HepG2 (cell line): ENCODE results near the gene OR2V2. TPM values are rescaled to one million over a fixed set of nuclear protein-coding genes. Genes with fewer than 3 reads are reported as not detected.

ENCODE experiments used
- BCL3 ChIP-seq: sonication (generic); formaldehyde crosslinking; IDR thresholded peaks from 2 replicates; pipeline ENCODE4 v1.5.1; 2020; ENCODE audit warnings: mild to moderate bottlenecking, missing genetic modification reagents, moderate library complexity
- EZH2 ChIP-seq: conservative IDR thresholded peaks from 2 replicates; pipeline ENCODE4 v1.6.1; 2012; ENCODE audit warnings: mild to moderate bottlenecking, low read depth, low read length, moderate library complexity
- HMGA1 ChIP-seq: sonication (generic); formaldehyde crosslinking; conservative IDR thresholded peaks from 2 replicates; pipeline ENCODE4 v1.4.0; 2020; ENCODE audit warnings: missing genetic modification reagents
- NCOA5 ChIP-seq: sonication (generic); formaldehyde crosslinking; IDR thresholded peaks from 2 replicates; pipeline ENCODE4 v1.4.0; 2020; ENCODE audit warnings: missing genetic modification reagents
- NFKB2 ChIP-seq: sonication (generic); formaldehyde crosslinking; IDR thresholded peaks from 2 replicates; pipeline ENCODE4 v1.4.0; 2020; ENCODE audit warnings: missing genetic modification reagents, borderline replicate concordance
- PLRG1 ChIP-seq: fragments of 450-650 bp; conservative IDR thresholded peaks from 2 replicates; pipeline ENCODE4 v1.6.1; 2016
- SNRNP70 ChIP-seq: fragments of 200-400 bp; formaldehyde crosslinking; IDR thresholded peaks from 2 replicates; pipeline ENCODE4 v1.6.1; 2017; ENCODE audit warnings: mild to moderate bottlenecking, low read depth, low read length, moderate library complexity
- SRSF9 ChIP-seq: fragments of 200-400 bp; formaldehyde crosslinking; IDR thresholded peaks from 2 replicates; pipeline ENCODE4 v1.6.1; 2018; ENCODE audit warnings: borderline replicate concordance, mild to moderate bottlenecking, low read depth, low read length; ENCODE audit not compliant: insufficient read depth, poor library complexity, severe bottlenecking
- ZNF20 ChIP-seq: sonication (generic); formaldehyde crosslinking; IDR thresholded peaks from 2 replicates; pipeline ENCODE4 v1.4.0; 2020; ENCODE audit warnings: mild to moderate bottlenecking, moderate library complexity, missing genetic modification reagents
- ZNF232 ChIP-seq: sonication (generic); formaldehyde crosslinking; IDR thresholded peaks from 2 replicates; pipeline ENCODE4 v1.4.0; 2020; ENCODE audit warnings: missing genetic modification reagents, borderline replicate concordance
- ZNF234 ChIP-seq: sonication (generic); formaldehyde crosslinking; conservative IDR thresholded peaks from 2 replicates; pipeline ENCODE4 v1.5.1; 2020; ENCODE audit warnings: mild to moderate bottlenecking, missing genetic modification reagents
- ZNF251 ChIP-seq: sonication (generic); formaldehyde crosslinking; IDR thresholded peaks from 2 replicates; pipeline ENCODE4 v1.9.0; 2021; ENCODE audit warnings: mild to moderate bottlenecking, missing genetic modification reagents
- ZNF451 ChIP-seq: sonication (generic); formaldehyde crosslinking; IDR thresholded peaks from 2 replicates; pipeline ENCODE4 v1.5.0; 2020; ENCODE audit warnings: mild to moderate bottlenecking, missing genetic modification reagents
- ZNF496 ChIP-seq: sonication (generic); formaldehyde crosslinking; IDR thresholded peaks from 2 replicates; pipeline ENCODE4 v1.8.1; 2023; ENCODE audit warnings: mild to moderate bottlenecking, moderate library complexity, missing genetic modification reagents; ENCODE audit not compliant: insufficient replicate concordance
- ZNF780A ChIP-seq: sonication (generic); formaldehyde crosslinking; IDR thresholded peaks from 2 replicates; pipeline ENCODE4 v1.8.0; 2022; ENCODE audit warnings: mild to moderate bottlenecking, missing genetic modification reagents, moderate library complexity
- ZNF891 ChIP-seq: sonication (generic); formaldehyde crosslinking; IDR thresholded peaks from 2 replicates; pipeline ENCODE4 v1.5.0; 2020; ENCODE audit warnings: mild to moderate bottlenecking, missing genetic modification reagents
- polyA plus RNA-seq, 8 experiments: library from polyadenylated mRNA; depleted of rRNA in 3 of 8; stranded (reverse) in 7 of 8; unstranded in 1 of 8; fragments of >200 nt; fragmentation: Illumina TruSeq in 4 of 8; extraction: Trizol in 4 of 8; gene quantifications; 2 replicates each; pipeline versions ENCODE4 v1.2.1 to v1.2.3, GENCODE V29; 2011 to 2016; ENCODE audit warnings: low read depth in 4 of 8, missing spikeins in 1 of 8, mixed read lengths in 1 of 8; ENCODE audit not compliant: insufficient read depth in 1 of 8
- total RNA-seq, 5 experiments: library from RNA; depleted of rRNA; stranded (reverse); fragments of >200 nt; fragmentation: Illumina TruSeq; extraction: Trizol; gene quantifications; 2 replicates each; pipeline ENCODE4 v1.2.3, GENCODE V29; 2016; ENCODE audit warnings: low read depth in 1 of 5
- TF ChIP-seq, protein P1 (sequence below), 2 experiments: sonication (generic) in 1 of 2; formaldehyde crosslinking in 1 of 2; IDR thresholded peaks; 2 replicates each; pipeline versions ENCODE4 v1.5.1 to v1.6.1; 2011 to 2020; ENCODE audit warnings: borderline replicate concordance in 1 of 2, low read depth in 1 of 2, low read length in 1 of 2, mild to moderate bottlenecking in 1 of 2, missing genetic modification reagents in 1 of 2, moderate library complexity in 1 of 2
- TF ChIP-seq, protein P2 (sequence below): IDR thresholded peaks from 2 replicates; pipeline ENCODE4 v1.6.1; 2016; ENCODE audit warnings: missing compliant biosample characterization, missing genetic modification reagents, borderline replicate concordance
- TF ChIP-seq, protein P3 (sequence below): sonication (generic); formaldehyde crosslinking; IDR thresholded peaks from 2 replicates; pipeline ENCODE4 v1.8.0; 2022; ENCODE audit warnings: low read depth, missing genetic modification reagents

The OR2V2 gene
- total and polyA plus RNA-seq, 2 of the 13 experiments (the other 11 are each of a cell fraction or from before 2014, with no cell fraction given), result not detected

GRCh38 chr5:181190711-181191525 lies 43.5 kb downstream of the OR2V2 start (continued):
- no peak for TF ChIP-seq ZNF451 (CRISPR knock-in tag)
- peak; percentile 81; the same call in 1 of the 2 replicates for TF ChIP-seq ZNF20 (CRISPR knock-in tag)
- TF ChIP-seq, protein P1, sequence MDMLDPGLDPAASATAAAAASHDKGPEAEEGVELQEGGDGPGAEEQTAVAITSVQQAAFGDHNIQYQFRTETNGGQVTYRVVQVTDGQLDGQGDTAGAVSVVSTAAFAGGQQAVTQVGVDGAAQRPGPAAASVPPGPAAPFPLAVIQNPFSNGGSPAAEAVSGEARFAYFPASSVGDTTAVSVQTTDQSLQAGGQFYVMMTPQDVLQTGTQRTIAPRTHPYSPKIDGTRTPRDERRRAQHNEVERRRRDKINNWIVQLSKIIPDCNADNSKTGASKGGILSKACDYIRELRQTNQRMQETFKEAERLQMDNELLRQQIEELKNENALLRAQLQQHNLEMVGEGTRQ (IDR thresholded peaks at IDR 0.05; ENCODE audit: low read depth, low read length), result no peak
- TF ChIP-seq, protein P1 (CRISPR knock-in tag; IDR thresholded peaks at IDR 0.05; ENCODE audit: borderline replicate concordance), result 0 out of 2 replicates have a peak, but pooled peaks have one; percentile 43
- no peak for TF ChIP-seq ZNF496
- TF ChIP-seq ZNF891 (CRISPR knock-in tag), result no peak
- no peak for TF ChIP-seq ZNF251 (CRISPR knock-in tag)
- TF ChIP-seq NFKB2, result peak; percentile 28; the same call in 1 of the 2 replicates
- TF ChIP-seq EZH2, result no peak
- TF ChIP-seq ZNF232 (CRISPR knock-in tag), result no peak
- TF ChIP-seq HMGA1 (CRISPR knock-in tag), result no peak
- TF ChIP-seq, protein P2, sequence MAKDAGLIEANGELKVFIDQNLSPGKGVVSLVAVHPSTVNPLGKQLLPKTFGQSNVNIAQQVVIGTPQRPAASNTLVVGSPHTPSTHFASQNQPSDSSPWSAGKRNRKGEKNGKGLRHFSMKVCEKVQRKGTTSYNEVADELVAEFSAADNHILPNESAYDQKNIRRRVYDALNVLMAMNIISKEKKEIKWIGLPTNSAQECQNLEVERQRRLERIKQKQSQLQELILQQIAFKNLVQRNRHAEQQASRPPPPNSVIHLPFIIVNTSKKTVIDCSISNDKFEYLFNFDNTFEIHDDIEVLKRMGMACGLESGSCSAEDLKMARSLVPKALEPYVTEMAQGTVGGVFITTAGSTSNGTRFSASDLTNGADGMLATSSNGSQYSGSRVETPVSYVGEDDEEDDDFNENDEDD (CRISPR knock-in tag), result peak; percentile 74; the same call in 1 of the 2 replicates
- no peak for TF ChIP-seq PLRG1
- TF ChIP-seq SNRNP70, result no peak
- no peak for TF ChIP-seq NCOA5 (CRISPR knock-in tag)
- no peak for TF ChIP-seq ZNF234 (CRISPR knock-in tag)
- TF ChIP-seq ZNF780A (CRISPR knock-in tag), result no peak
- no peak; the same call in 1 of the 2 replicates for TF ChIP-seq BCL3 (CRISPR knock-in tag)
- TF ChIP-seq SRSF9, result no peak
- TF ChIP-seq, protein P3, sequence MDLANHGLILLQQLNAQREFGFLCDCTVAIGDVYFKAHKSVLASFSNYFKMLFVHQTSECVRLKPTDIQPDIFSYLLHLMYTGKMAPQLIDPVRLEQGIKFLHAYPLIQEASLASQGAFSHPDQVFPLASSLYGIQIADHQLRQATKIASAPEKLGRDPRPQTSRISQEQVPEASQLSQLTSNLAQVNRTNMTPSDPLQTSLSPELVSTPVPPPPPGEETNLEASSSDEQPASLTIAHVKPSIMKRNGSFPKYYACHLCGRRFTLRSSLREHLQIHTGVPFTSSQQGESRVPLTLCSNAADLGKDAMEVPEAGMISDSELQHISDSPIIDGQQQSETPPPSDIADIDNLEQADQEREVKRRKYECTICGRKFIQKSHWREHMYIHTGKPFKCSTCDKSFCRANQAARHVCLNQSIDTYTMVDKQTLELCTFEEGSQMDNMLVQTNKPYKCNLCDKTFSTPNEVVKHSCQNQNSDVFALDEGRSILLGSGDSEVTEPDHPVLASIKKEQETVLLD, result no peak
